Omental fat pad (tissue), 4 donors: ENCODE data around the gene DDX10. TPM values are rescaled to one million over a fixed set of nuclear protein-coding genes. Genes with fewer than 3 reads are reported as not detected.
"Not testable (repeated sequence)": the region's sequence is repeated elsewhere in the genome, so short reads cannot be mapped to it uniquely, and the experiment has no call there.

Experiments
- ATAC-seq: fragments of 150-250 bp; one replicate; pipeline ENCODE4 v1.9.1; 2016; ENCODE audit warnings: mild to moderate bottlenecking, moderate library complexity; ENCODE audit not compliant: low FRiP score
- DNase-seq: peaks from one replicate; pipeline ENCODE4 v3.0.0-alpha.2; 2019; ENCODE audit warnings: low spot score
- CTCF ChIP-seq, 3 donors: fragments of 450-650 bp; IDR thresholded peaks; one replicate each; pipeline ENCODE4 v1.5.1; 2016 to 2017; ENCODE audit warnings: antibody characterized with exemption in 3 of 3, mild to moderate bottlenecking in 3 of 3, moderate library complexity in 2 of 3
- total RNA-seq, 4 donors: library from RNA; depleted of rRNA; stranded (reverse); fragments of >200 nt; gene quantifications; one replicate each; pipeline ENCODE4 v1.1.0, GENCODE V29; 2016

Gene DDX10
- total RNA-seq, 4 donors from 2014 or later = 20.2 to 60.6 (median 26.5) TPM

- no peak for TF ChIP-seq CTCF (IDR thresholded peaks at IDR 0.05)
- ATAC-seq (no peak), DNase-seq (no peak)
These were observed 103.5 kb downstream of the DDX10 start for GRCh38 chr11:108768370-108768769.

- no peak for DNase-seq
- no peak for TF ChIP-seq CTCF (IDR thresholded peaks at IDR 0.05)
- ATAC-seq = no peak
These were observed 104.1 kb downstream of the DDX10 start for GRCh38 chr11:108768964-108769363.

- TF ChIP-seq CTCF (IDR thresholded peaks at IDR 0.05) = no peak
- no peak for DNase-seq
- ATAC-seq = no peak
These were observed 109.3 kb downstream of the DDX10 start for GRCh38 chr11:108774037-108774730.

- ATAC-seq (no peak), DNase-seq (no peak)
- TF ChIP-seq CTCF (IDR thresholded peaks at IDR 0.05) = no peak
These were observed 110.5 kb downstream of the DDX10 start for GRCh38 chr11:108775324-108775723.

- DNase-seq, ATAC-seq: not testable (repeated sequence)
These were observed 114.3 kb downstream of the DDX10 start for GRCh38 chr11:108779147-108779546.

GRCh38 chr11:108780119-108780518 lies 115.2 kb downstream of the DDX10 start:
- no peak for DNase-seq

GRCh38 chr11:108781946-108782345 lies 117.1 kb downstream of the DDX10 start:
- ATAC-seq = no peak
- DNase-seq = no peak
- TF ChIP-seq CTCF (IDR thresholded peaks at IDR 0.05) = no peak

More at GRCh38 chr11:108780119-108780518, 115.2 kb downstream of the DDX10 start:
- ATAC-seq = no peak
- no peak for TF ChIP-seq CTCF (IDR thresholded peaks at IDR 0.05)
